Right cardiac atrium (tissue), 5 donors: ENCODE results near the gene ADSS1. TPM values are rescaled to one million over a fixed set of nuclear protein-coding genes. Genes with fewer than 3 reads are reported as not detected.

Experiments
- ATAC-seq, 2 donors: fragments of 200-7000 bp; cut with Tn5 transposase; one replicate each; pipeline versions ENCODE4 v1.8.0 to v1.9.1; 2020; ENCODE audit warnings: moderate library complexity in 2 of 2, mild to moderate bottlenecking in 1 of 2
- DNase-seq, 3 donors: peaks; one replicate each; pipeline ENCODE4 v3.0.0-alpha.2; 2020
- H3K27ac ChIP-seq: one replicate; pipeline ENCODE4 v1.5.1; 2013; ENCODE audit warnings: mild to moderate bottlenecking, low read length, control low read depth, moderate library complexity
- H3K27me3 ChIP-seq: one replicate; pipeline ENCODE4 v1.6.1; 2013; ENCODE audit not compliant: control insufficient read depth, insufficient read depth
- H3K4me1 ChIP-seq: one replicate; pipeline ENCODE4 v1.6.1; 2013; ENCODE audit warnings: low read length; ENCODE audit not compliant: control insufficient read depth, insufficient read depth
- H3K4me3 ChIP-seq: one replicate; pipeline ENCODE4 v1.5.1; 2013; ENCODE audit warnings: low read length, control low read depth
- H3K9me3 ChIP-seq: one replicate; pipeline ENCODE4 v1.6.1; 2013; ENCODE audit warnings: low read length; ENCODE audit not compliant: control insufficient read depth
- WGBS: extraction: QIAGEN DNeasy Blood & Tissue Kit; methylation state at CpG from one replicate; pipeline ENCODE4 v1.1.7; 2013; 5-methylcytosine and 5-hydroxymethylcytosine counted together
- intact Hi-C, 4 donors: fragments of 100-400 bp; cut with DNase I; formaldehyde crosslinking; loops; one replicate each; pipeline versions ENCODE4 v1.11.0 to v1.14.0; 2022 to 2023
- polyA plus RNA-seq: library from polyadenylated mRNA; stranded (reverse); fragments of 200-250 nt; gene quantifications from one replicate; pipeline ENCODE4 v1.2.3, GENCODE V29; 2013
- total RNA-seq, 4 donors: library from RNA; stranded (reverse); fragmentation: NEBNext Ultra II Directional; extraction: Animal tissue kit (Norgen Biotek cat#: 25700); gene quantifications; one replicate each; pipeline ENCODE4 v1.2.1, GENCODE V29; 2021
- donor health status: healthy with polysubstance abuse.
- donor health status: DM: no; HTN: yes; CAD: no.
- donor health status: DM: no; HTN: no; CAD: no.
- donor health status: DM: no; HTN: yes; CAD: no; lungs with severe emphysema.
- donor health status: DM: yes; HTN: yes; CAD: no.

The ADSS1 gene
- total and polyA plus RNA-seq, 5 donors = 156 to 217 (median 199) TPM

DNA sequence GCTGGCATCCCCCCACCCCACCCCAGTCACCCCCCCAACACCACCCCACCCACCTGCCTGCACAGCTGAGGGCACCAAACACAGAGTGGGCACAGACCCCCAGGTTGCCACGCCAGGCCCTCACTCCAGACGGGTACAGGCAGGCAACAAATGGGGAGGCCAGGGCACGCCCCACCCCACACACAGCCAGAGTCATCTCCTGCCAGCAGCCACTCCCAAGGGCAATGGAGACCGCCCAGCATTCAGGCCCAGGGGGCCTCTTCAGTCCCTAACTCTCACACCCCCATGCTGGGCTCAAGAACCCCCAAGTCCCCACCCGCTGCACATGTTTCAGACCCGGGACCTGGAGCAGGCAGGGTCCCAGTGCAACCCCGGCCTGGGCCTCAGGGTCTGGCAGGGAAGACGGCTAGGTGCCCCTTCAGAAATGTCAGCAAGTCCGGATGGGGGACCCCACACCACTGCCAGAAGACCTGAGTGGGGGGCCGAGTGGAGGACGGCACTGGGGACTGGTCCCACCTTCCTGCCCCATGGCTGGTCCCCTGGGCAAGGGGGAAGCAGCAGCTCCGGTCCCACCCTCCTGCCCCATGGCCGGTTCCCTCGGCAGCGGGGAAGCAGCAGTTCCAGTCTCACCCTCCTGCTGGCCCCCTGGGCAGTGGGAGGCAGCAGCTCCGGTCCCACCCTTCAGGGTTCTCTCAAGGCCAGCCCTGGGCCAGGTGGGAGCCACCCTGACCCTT, 59.6 kb downstream of the ADSS1 start:
- Histone ChIP-seq H3K9me3 (no peaks in the 10 kb centered on the region), H3K27ac (no peak overlapping the region), H3K27me3 (no peaks in the 10 kb centered on the region), H3K4me1 (no peaks in the 10 kb centered on the region), H3K4me3 (no peak overlapping the region)
- intact Hi-C loops = no loop called here
- 88% methylated on average over 16 of the region's 16 CpGs for WGBS
- no peak for ATAC-seq
- DNase-seq = peak; percentile 14 to 60 (median 31)

DNA sequence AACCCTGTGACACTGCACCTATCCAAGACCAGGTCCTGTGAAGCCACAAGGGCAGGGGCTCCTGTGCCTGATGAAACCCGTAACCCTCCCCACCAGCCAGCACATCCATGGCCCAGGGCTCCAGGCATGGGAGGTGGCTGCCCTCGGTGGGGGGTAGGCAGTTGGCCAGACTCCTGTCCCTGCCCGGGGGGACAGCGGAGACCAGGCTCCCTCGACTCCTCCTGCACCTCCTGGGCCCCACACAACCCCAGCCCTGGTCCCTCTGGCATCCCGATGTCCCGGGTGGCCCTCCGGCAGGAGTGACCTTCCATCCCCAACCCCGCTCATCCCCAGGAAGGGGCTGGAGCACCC, 60.2 kb downstream of the ADSS1 start:
- intact Hi-C loops = no loop called here
- Histone ChIP-seq H3K9me3 (no peaks in the 10 kb centered on the region), H3K4me3 (no peak overlapping the region), H3K27ac (no peak overlapping the region), H3K27me3 (no peaks in the 10 kb centered on the region), H3K4me1 (no peaks in the 10 kb centered on the region)
- WGBS = 88% methylated on average over 9 of the region's 9 CpGs
- ATAC-seq = no peak
- DNase-seq = peak; percentile 11 to 53 (median 39)

DNA sequence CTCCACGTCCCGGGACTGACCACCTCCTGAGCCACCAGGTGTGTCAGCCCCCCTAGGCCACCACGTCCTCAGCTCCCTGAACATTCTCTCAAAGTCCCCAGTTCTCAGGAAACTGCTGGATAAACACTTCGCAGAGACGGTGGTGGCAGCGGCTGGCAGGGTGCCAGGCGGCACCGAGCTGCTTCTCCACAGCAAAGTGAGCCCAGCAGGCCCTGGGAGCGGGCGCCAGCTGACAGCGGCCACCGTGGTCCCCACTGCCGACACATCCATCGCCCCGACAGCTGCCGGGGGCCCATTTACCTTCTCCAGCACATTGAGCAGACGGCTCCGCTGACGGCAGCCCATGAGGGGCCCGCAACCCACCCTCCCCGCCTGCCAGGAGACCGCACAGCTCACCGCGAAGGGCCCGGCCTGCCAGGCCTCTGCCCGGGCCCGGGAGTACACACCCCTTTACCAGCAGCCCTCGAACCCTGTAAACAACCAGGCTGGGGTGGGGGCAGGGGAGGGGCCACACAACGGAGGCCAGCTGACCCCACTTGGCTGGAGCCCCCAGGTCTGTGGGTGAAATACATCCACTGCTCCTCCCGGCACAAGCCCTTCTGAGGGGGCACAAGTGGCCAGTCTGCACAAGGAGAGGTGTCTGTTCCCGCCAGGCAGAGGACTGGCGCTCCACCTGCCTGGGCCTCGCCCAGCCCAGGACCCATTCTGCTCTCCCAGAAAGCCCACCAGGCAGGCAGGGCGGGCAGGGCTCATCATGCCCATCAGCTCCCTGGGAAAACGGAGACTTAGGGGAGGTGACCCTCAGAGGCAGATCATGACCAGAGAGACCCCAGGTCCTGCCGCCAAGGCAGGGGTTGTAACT, 61.0 kb downstream of the ADSS1 start:
- no peaks in the 10 kb centered on the region for H3K4me1 ChIP-seq
- 79% methylated on average over 36 of the region's 36 CpGs for WGBS
- ATAC-seq (no peak), DNase-seq (peak; percentile 29 to 71 (median 70))
- no peaks in the 10 kb centered on the region for H3K9me3 ChIP-seq
- no peaks in the 10 kb centered on the region for H3K27me3 ChIP-seq
- intact Hi-C loops = no loop called here
- no peak overlapping the region for H3K27ac ChIP-seq
- no peak overlapping the region for H3K4me3 ChIP-seq

DNA sequence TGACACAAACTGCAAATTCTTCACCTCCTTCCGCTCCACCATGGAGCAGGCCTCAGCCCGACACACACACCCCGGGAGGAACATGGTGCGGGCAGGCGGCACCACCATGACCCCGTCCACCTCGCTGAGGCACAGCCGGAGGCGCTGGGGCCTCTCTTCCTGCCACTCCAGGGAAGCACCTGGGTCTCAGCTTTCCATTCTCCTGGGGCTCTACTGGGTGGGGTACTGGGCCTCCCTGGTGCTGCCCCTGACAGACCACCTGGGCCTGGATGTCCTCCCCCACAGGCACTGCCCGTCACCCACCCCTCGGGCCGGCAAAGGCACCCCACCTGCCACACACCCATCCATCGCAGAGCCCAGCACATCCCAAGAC, 61.7 kb downstream of the ADSS1 start:
- intact Hi-C loops = no loop called here
- H3K27ac ChIP-seq = no peak overlapping the region
- no peaks in the 10 kb centered on the region for H3K4me1 ChIP-seq
- DNase-seq = peak in 2 of 3 donors; percentile 30 to 47
- H3K9me3 ChIP-seq = no peaks in the 10 kb centered on the region
- H3K27me3 ChIP-seq = no peaks in the 10 kb centered on the region
- 88% methylated on average over 13 of the region's 13 CpGs for WGBS
- no peak for ATAC-seq
- no peak overlapping the region for H3K4me3 ChIP-seq

DNA sequence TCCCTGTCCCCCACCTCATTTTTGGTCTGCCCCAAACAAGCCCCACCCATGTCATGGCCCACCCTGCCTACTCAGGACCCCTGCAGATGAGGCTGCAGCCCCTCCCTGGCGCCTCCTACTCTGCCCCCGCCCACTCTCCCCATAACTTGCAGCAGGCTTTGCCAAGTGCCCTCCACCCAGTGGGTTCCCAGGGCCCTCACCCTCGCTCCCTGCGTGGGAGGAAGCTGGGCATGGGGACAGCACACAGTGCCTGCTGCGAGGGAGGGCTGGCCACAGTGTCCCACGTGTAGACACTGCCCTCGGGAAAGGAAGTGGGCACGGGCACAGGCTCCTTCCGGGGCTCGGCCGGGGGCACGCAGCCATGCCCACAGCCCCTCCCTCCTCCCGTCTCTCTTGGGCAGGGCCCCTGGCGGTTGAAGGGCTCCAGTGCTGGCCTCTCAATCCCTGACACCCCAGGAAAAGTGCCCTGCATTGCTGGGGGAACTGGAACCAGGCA, 62.1 kb downstream of the ADSS1 start:
- Histone ChIP-seq H3K4me1 (no peaks in the 10 kb centered on the region), H3K27me3 (no peaks in the 10 kb centered on the region), H3K9me3 (no peaks in the 10 kb centered on the region), H3K4me3 (no peak overlapping the region), H3K27ac (no peak overlapping the region)
- peak in 1 of 2 donors; percentile 6 for ATAC-seq
- intact Hi-C loops = no loop called here
- peak; percentile 32 to 79 (median 76) for DNase-seq
- WGBS = 62% methylated on average over 12 of the region's 14 CpGs

DNA sequence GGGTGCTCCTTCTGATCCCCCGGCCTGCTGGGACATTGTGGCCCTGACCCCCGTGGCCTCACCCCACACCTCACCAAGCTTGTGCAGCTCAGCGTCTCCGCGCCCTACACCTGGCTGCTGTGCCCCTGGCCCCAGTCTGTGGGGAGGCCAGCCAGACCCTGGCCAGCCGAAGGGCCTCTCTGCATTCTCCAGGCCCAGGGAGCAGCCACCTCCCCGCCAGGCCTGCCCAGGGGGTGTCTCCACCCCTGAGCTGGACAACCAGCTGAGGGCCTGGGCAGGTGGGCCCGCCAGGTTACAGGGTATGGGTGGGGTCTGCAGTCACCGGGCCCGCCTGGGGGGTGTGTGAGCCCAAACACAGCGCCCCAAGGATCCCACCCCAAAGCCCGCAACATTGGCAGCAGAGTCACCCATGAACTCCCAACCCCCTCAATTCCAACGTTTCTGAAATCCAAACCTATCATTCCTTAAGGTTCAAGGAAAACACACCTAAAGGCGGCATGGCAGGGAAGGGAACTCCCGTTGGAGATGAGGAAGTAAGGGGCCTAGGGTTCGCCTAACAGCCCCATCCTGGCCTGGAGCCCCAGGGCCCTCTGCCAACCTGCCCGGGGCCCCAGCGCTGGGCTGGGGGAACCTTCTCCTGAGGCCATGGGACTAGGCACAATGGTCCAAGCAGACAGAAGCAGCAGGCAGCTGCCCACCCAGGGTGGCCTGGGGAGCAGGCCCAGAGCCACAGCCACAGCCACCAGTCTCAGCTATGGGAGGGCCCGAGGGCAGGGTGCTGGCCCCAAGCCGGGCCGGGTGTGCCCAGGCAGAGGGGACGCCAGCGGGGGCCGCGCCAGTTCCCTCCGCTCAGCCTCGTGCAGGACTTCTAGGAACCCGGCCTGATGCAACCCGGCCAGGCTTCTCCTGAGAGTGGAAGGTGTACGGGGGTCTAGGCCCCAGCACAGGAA, 63.0 kb downstream of the ADSS1 start:
- DNase-seq = peak; percentile 10 to 67 (median 55)
- 81% methylated on average over 30 of the region's 30 CpGs for WGBS
- Histone ChIP-seq H3K4me3 (no peak overlapping the region), H3K27ac (no peak overlapping the region), H3K4me1 (no peaks in the 10 kb centered on the region), H3K27me3 (no peaks in the 10 kb centered on the region), H3K9me3 (no peaks in the 10 kb centered on the region)
- intact Hi-C loops = no loop called here
- ATAC-seq = no peak

DNA sequence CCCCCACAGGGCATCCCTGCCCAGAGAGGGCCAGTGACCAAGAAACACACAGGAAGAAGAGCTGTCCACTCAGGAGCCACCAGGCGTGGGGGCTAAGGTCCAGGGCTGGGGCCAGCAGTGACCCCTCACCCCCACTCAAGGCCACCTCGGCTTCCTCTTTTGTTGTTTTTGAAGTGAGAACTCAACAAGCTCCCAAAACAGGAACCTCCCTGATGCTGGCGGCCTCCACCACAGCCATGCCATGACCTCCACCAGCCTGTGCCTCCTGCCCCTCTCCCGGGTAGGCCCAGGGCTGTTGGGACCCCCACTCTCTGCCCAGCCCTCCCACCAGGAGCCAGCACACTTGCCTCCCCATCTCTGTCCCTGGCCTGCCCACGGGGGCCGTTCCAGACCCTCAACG, 63.7 kb downstream of the ADSS1 start:
- WGBS = 78% methylated on average over 7 of the region's 7 CpGs

DNA sequence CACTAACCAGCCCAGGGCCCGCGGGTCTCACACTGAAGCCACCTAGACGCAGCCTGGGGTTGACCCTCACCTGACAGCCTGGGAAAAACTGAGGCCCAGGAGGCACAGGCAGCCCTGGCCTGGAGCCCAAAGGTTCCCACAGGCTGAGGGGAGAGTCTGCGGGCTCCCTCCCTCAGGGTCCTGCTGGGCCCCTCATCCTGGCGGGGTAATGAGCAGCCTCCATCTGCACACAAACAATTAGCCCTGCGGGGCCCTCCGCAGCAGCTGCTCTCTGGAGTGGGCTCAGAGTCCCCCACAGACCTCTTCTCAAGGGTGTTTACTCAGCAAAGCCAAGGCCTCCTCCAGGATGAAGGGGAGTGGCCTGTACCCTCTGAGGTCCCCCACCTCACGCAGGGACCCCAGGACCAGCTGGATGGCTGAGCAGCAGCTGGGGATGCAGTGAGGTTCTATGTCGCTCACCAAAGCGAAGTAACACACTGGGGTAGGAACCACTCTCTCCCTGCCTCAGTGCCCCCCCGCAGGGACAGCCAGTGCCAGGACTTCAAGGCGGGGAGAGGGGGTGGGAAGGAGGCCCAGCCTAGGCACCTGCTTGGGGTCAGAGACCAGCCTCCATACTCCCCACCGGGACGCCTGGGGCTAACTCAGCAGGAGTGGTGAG, 64.3 kb downstream of the ADSS1 start:
- peak in 2 of 3 donors; percentile 12 to 36 for DNase-seq
- WGBS = 90% methylated on average over 14 of the region's 14 CpGs
- no peaks in the 10 kb centered on the region for H3K27me3 ChIP-seq
- ATAC-seq = no peak
- H3K4me1 ChIP-seq = peaks cover 3% of the 10 kb centered on the region
- H3K4me3 ChIP-seq = no peak overlapping the region
- H3K9me3 ChIP-seq = no peaks in the 10 kb centered on the region
- intact Hi-C loops = no loop called here
- no peak overlapping the region for H3K27ac ChIP-seq

More for the DNA sequence above, 63.7 kb downstream of the ADSS1 start:
- DNase-seq = peak; percentile 32 to 77 (median 69)
- no peaks in the 10 kb centered on the region for H3K4me1 ChIP-seq
- intact Hi-C loops = no loop called here
- H3K27me3 ChIP-seq = no peaks in the 10 kb centered on the region
- ATAC-seq = no peak
- H3K4me3 ChIP-seq = no peak overlapping the region
- H3K27ac ChIP-seq = no peak overlapping the region
- no peaks in the 10 kb centered on the region for H3K9me3 ChIP-seq

DNA sequence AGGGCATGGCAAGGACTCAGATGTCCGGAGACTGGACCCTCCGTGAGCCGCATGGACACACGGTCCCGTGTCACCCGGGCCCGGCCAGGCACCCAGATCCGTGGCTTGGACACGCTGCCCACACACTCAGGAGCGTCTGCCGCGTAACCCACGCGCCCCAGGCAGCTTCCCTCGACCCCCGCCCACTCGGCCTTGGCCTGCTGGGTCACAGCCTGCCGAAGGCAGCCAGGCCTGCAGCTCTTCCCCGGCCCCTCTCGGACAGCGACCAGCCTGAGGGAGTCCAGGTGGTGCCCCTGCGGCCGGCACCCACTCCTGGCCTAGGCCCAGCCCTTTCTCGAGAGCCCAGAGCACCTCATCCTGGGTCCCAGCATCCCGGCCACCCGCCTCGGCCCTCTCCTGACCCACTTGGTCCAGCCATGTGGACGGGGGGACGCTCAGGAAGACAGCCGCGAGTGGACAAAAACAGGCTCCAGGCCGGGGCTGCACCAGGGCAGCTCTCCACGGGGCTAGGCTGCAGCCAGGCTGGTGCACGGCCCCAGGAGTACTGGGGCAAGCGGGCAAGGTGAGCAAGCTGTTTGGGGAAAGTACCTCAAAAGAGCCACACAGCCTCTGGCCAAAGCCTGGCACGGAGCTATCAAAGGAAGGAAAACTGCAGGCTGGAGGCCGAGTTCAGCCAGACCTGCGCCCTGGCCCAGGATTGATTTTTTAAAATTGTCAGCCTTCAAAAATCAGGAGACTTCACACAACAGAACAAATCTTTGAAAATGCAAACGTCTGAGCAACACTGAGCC, 65.0 kb downstream of the ADSS1 start:
- Histone ChIP-seq H3K27ac (no peak overlapping the region), H3K4me3 (no peak overlapping the region), H3K9me3 (no peaks in the 10 kb centered on the region), H3K4me1 (peaks cover 8% of the 10 kb centered on the region), H3K27me3 (no peaks in the 10 kb centered on the region)
- no peak for ATAC-seq
- intact Hi-C loops = no loop called here
- 82% methylated on average over 39 of the region's 39 CpGs for WGBS
- peak; percentile 13 to 56 (median 55) for DNase-seq
